ENCODE data around the gene GJA1.

The GJA1 gene

GRCh38 chr6:121482004-121482693 lies 46.7 kb downstream of the GJA1 start:
- H3K27me3 Mint-ChIP-seq = no peaks in the 10 kb centered on the region
- H3K4me3 Mint-ChIP-seq = no peak overlapping the region
- no peak for ATAC-seq (replicated peaks)
- no peaks in the 10 kb centered on the region for H3K4me1 Mint-ChIP-seq (ENCODE audit: low read depth in 2 of 2)
- H3K27ac Mint-ChIP-seq = no peak overlapping the region
- no peaks in the 10 kb centered on the region for H3K36me3 Mint-ChIP-seq (ENCODE audit: insufficient read depth)
- no peak for DNase-seq
- H3K9me3 Mint-ChIP-seq = no peaks in the 10 kb centered on the region

GRCh38 chr6:121482751-121483150 lies 47.3 kb downstream of the GJA1 start:
- ATAC-seq (replicated peaks) = no peak
- H3K27me3 Mint-ChIP-seq = no peaks in the 10 kb centered on the region
- no peaks in the 10 kb centered on the region for H3K4me1 Mint-ChIP-seq (ENCODE audit: low read depth in 2 of 2)
- no peaks in the 10 kb centered on the region for H3K9me3 Mint-ChIP-seq
- H3K27ac Mint-ChIP-seq = no peak overlapping the region
- H3K4me3 Mint-ChIP-seq = no peak overlapping the region
- H3K36me3 Mint-ChIP-seq (ENCODE audit: insufficient read depth) = no peaks in the 10 kb centered on the region
- DNase-seq = no peak

GRCh38 chr6:121485359-121485811 lies 49.9 kb downstream of the GJA1 start:
- Mint-ChIP-seq H3K27me3 (no peaks in the 10 kb centered on the region), H3K36me3 (ENCODE audit: insufficient read depth) (no peaks in the 10 kb centered on the region), H3K27ac (no peak overlapping the region), H3K4me1 (ENCODE audit: low read depth in 2 of 2) (no peaks in the 10 kb centered on the region), H3K9me3 (no peaks in the 10 kb centered on the region), H3K4me3 (no peak overlapping the region)
- ATAC-seq (replicated peaks) (no peak), DNase-seq (no peak)

GRCh38 chr6:121491576-121491975 lies 56.1 kb downstream of the GJA1 start:
- DNase-seq (no peak), ATAC-seq (replicated peaks) (no peak)
- Mint-ChIP-seq H3K4me1 (ENCODE audit: low read depth in 2 of 2) (no peaks in the 10 kb centered on the region), H3K9me3 (no peaks in the 10 kb centered on the region), H3K4me3 (no peak overlapping the region), H3K27ac (no peak overlapping the region), H3K27me3 (no peaks in the 10 kb centered on the region), H3K36me3 (ENCODE audit: insufficient read depth) (no peaks in the 10 kb centered on the region)

- DNase-seq = no peak
- H3K9me3 Mint-ChIP-seq = no peaks in the 10 kb centered on the region
- ATAC-seq (replicated peaks) = no peak
- H3K4me3 Mint-ChIP-seq = no peak overlapping the region
- H3K4me1 Mint-ChIP-seq (ENCODE audit: low read depth in 2 of 2) = no peaks in the 10 kb centered on the region
- no peaks in the 10 kb centered on the region for H3K27me3 Mint-ChIP-seq
- H3K27ac Mint-ChIP-seq = no peak overlapping the region
- no peaks in the 10 kb centered on the region for H3K36me3 Mint-ChIP-seq (ENCODE audit: insufficient read depth)
These were observed 57.1 kb downstream of the GJA1 start for GRCh38 chr6:121492536-121492935.

GRCh38 chr6:121497970-121498375 lies 62.5 kb downstream of the GJA1 start:
- Mint-ChIP-seq H3K36me3 (ENCODE audit: insufficient read depth) (no peaks in the 10 kb centered on the region), H3K27ac (no peak overlapping the region), H3K4me1 (ENCODE audit: low read depth in 2 of 2) (no peaks in the 10 kb centered on the region), H3K27me3 (no peaks in the 10 kb centered on the region), H3K9me3 (peaks cover 0 to 3% of the 10 kb centered on the region in 2 donors), H3K4me3 (no peak overlapping the region)
- DNase-seq (no peak), ATAC-seq (replicated peaks) (no peak)

GRCh38 chr6:121498481-121499276 lies 63.2 kb downstream of the GJA1 start:
- DNase-seq (no peak), ATAC-seq (replicated peaks) (no peak)
- H3K36me3 Mint-ChIP-seq (ENCODE audit: insufficient read depth) = no peaks in the 10 kb centered on the region
- no peak overlapping the region for H3K4me3 Mint-ChIP-seq
- H3K4me1 Mint-ChIP-seq (ENCODE audit: low read depth in 2 of 2) = no peaks in the 10 kb centered on the region
- no peak overlapping the region for H3K27ac Mint-ChIP-seq
- H3K9me3 Mint-ChIP-seq = peaks cover 0 to 3% of the 10 kb centered on the region in 2 donors
- no peaks in the 10 kb centered on the region for H3K27me3 Mint-ChIP-seq
